ENCODE results near the gene CCDC85C. TPM values are rescaled to one million over a fixed set of nuclear protein-coding genes. Genes with fewer than 3 reads are reported as not detected.
A peak's percentile ranks its signal among the peaks of the same experiment; 100 is the strongest.

CCDC85C gene
- total RNA-seq, 1 donor from 2014 or later = 25.0 TPM

DNA sequence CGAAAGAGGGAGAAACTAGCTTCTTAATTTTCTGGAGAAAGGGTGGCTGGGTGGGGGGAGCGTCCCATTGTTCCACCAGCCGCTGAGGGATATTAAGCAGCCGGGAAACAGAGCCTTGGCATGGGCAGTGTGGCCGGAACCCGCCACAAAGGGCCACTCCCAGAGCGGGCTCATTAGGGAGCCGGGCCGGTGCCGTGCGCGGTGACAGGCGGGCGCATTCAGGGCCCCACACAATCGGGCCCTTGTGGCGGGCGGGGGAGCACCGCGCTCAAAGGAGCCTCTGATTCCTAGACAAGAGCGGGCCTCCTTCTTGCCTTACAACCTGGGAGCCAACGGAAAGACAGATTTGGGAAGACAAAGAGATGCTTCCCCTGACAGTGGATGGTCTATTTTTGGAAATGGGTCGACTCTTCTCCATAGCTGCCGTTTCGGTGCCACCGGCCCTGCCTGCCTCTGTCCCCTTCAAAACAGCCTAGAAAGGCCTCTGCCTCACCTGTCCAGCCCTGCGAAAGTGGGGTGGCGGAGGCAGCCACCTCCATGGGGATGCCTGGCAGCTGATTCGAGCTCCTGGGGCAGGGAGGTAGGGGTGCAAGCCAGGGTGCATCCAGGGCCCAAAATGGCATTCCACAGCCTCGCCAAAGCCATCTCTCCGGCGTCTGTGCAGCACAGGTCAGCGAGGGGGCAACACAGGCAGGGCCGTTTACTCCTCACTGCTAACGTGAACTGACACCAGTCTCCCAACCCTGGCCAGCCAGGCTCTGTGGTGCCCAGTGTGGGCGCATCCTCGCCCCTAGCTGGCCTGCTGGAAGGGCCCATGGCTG is 10.9 kb downstream of the CCDC85C start:
- no peak for ATAC-seq
- no peak for DNase-seq (ENCODE audit: low spot score)

DNA sequence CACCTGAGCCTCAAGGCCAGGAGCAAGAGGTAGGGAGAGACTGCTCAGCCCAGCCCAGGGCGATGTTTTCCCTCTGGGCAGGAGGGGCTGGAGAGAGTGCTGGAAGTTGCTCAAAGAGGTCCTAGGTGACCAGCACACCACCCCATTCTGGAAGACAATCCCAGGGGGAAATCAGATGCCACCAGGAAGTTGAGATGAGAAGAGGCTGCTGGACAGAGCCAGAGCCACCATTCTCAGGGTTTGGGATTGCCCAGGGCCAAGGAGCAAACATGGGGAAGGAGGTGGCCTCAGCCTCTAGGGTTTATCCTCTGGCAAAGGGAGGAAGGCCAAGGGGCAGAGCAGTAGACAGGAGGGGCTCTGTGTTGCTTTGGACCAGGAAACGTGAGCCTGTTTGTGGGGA is 11.6 kb downstream of the CCDC85C start:
- no peak for DNase-seq (ENCODE audit: low spot score)
- ATAC-seq = no peak

DNA sequence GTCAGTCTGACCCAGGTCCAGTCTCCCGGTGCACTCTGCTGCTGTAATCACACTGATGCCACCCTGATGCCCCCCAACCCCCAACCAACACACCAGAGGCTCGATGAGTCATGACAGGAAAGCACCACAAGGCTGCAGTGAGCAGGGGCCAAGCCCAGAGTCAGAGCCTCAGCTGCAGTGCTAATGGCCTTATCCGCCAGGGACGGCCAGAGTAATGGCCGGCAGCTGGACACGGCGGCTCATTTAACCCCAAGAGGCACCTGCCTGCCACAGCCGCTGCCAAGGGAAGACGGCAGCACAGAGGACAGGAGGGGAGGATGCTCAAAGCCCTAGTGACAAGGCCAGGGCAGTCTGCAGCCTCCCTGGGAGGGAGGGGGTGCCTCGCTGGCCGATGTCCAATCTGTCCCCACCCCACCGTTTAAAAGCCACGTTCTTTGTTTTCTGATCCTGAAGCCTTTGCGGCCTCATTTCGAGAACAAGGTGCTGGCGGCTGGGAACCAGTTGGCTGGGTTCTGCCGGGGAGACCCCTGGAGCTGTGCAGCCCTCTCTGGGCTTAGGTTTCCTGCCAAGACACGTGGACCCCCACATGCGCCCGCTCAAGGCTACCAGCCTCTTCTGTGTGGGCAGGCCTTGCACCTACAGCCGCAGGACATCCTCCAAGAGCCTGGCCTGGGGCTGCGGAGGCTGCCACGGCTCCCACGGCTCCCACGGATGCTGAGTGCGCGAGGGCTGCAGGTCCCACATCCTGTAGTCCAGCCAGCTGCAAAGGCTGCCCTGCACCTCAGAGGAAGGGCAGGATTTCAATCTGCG is 13.1 kb downstream of the CCDC85C start:
- DNase-seq (ENCODE audit: low spot score) = no peak

DNA sequence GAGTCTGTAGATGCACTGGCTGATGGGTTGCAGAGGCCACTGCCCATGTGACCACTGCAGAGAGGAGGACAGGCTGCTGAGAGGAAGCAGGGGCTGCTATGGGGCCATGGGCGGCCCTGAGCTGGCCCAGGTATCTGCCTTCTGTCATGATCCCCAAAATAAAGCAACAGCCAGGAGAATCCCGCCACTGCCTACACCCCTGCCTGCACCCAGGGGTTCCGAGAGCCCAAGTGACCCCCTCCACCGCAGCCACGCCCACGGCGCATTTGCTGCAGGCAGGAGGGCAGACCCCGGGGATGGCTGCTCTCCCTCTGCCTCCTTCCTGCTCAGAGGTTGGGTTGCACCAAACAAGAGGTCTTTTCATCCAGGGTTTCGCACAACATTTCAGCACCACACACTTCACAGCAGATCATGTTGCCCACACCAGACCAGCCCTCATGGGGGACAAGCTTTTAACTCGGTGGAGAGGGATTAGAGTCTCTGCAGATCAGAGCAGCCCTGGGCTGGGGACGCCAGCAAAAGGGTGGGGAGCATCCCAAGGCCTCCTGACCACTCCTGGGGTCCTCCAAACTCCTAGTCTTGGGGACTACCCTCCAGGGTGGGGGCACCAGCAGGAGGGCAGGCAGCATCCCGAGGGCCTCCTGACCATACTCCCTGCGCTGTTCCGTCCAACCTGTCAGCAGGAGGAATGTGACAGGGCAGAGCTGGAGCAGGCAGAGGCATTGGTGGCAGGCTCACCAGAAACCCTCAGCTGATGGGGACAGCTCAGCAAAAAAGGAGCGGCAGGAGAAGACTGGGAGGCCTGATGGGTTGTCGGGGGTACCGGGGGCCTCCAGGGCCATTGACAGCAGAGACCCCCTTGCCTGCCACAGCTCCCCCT is 14.1 kb downstream of the CCDC85C start:
- no peak for ATAC-seq
- DNase-seq (ENCODE audit: low spot score) = no peak

More for the DNA sequence above, 13.1 kb downstream of the CCDC85C start:
- ATAC-seq = no peak

DNA sequence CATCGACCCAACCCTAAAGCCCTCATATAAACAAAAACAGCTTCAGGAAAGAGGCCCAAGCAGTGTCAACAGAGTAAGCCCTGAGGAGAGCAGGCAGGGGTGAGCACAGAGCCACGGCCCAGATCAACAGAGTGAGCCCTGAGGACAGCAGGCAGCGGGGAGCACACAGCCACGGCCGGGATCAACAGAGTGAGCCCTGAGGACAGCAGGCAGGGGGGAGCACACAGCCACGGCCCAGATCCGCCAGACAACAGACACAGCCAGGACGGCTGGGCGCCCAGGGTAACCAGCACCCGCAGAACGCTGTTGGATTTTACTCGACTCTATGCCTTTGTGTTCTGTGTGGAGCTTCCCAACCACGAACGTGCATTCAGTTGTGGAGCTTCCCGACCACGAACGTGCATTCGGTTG is 15.0 kb downstream of the CCDC85C start:
- ATAC-seq (peak; percentile 12), DNase-seq (ENCODE audit: low spot score) (no peak)

DNA sequence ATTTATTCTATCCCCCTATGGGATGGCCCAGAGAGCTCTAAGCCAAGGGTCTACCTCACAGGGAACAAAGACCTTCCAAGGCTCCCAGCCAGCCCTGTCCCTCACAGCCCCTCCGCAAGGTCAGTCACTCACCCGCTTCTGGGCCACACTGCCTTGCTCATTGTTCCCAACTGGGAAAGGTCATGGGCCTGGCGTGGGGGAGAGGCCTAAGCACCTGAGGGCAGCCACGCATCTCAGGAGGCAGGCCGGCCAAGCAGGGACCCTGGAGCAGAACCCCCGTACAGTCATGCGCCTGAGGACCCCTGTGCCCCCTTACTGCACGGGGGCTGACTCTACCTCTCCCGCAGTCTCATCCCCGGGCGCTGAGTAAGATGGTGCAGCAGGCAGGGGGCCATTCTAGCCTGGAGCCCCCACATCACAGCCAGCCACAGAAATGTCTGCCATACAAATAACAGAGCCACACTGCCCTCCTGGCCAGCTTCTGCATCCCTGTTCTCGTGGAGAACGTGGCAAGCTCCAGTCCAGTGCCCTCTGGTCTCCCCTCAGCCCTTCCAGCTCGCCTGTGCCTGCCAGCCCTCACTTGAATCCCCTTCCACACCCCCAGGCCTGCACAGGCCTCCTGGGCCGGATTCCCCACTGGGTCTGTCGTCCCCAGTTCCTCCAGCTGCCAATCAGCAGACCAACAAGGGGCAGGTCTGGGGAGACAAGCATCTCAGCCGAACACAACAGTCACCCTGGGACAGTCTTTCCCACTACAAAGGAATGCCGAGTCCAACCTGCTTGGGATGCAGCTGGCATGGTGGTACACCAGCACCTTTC is 16.3 kb downstream of the CCDC85C start:
- ATAC-seq = no peak
- no peak for DNase-seq (ENCODE audit: low spot score)

DNA sequence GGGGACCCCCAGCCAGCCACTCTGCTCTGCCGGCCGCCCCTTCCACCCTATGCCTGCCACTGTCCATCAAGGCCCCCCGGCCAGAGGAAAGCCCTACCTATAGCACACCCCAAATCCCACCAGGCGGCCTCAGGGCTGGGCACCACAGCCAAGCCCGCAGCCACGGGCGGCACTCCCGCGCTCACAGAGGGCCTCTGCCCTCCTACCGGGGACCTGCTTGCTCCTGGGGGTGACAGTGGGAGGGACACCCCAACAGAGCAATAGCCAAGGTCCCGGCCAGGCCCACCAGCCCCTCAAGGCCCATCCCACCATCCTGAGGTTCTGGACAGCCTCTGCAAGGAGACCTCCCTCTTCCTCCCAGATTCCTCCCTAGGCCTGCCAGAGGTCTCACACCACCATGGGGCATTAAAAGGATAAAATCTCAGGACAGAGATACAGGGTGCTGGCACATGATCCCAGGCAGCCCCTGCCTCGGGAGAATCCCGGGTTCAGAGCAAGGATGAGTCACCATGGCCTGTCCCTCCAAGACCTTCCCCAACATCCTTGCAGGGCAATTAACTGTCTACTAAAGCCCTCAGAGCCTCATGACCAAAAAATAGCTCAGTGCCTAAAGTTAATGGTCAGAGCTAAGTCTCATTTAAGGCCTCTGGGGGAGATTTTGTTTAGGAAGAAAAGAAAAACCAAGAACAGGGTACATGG is 17.1 kb downstream of the CCDC85C start:
- no peak for DNase-seq (ENCODE audit: low spot score)
- no peak for ATAC-seq

DNA sequence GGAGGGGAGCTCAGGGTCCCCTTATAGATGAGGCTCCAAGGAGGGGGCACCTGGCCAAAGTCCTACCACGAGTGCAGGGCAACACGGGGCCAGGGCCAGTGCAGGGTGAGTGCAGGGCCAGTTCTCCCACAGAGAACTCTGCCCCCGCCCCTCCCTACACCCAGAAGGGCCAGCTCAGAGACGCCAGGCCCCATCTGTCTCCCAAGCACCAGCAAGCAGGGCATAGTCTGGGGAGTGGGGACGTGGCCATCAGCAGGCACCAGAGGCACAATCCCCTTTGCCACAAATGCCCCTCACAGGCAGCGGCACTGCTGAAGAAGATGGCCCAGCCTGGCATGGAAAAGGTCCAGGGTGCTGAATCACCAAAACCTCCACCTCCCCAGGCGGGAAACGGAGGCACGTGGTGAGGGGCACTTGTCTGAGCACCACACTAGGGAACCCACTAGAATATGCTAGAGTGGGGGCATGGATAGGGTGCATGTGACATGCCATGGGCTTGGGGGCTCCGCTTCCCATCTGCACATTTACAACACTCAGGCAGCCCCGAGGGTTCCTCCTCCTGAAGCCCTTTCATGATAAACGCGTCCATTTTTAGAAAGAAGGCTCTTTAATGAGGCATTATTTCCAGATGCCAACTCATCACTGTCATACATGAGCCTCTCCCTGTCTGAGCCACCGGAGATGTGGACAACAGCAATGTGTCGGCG is 17.8 kb downstream of the CCDC85C start:
- ATAC-seq (peak; percentile 83), DNase-seq (ENCODE audit: low spot score) (no peak)

DNA sequence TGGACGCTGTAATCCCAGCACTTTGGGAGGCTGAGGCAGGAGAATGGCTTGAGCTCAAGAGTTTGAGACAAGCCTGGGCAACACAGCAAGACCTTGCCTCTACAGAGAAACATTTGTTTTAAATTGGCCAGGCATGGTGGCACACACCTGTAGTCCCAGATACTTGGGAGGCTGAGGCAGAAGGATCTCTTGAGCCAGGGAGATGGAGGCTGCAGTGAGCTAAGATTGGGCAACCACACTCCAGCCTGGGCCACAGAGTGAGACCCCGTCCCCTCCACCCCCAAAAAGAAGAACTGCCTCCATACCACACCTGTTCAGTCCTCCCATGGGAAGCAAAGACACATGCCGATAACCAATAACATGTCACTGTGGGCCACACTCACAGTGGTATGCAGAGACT is 19.2 kb downstream of the CCDC85C start:
- ATAC-seq = no peak
- no peak for DNase-seq (ENCODE audit: low spot score)

DNA sequence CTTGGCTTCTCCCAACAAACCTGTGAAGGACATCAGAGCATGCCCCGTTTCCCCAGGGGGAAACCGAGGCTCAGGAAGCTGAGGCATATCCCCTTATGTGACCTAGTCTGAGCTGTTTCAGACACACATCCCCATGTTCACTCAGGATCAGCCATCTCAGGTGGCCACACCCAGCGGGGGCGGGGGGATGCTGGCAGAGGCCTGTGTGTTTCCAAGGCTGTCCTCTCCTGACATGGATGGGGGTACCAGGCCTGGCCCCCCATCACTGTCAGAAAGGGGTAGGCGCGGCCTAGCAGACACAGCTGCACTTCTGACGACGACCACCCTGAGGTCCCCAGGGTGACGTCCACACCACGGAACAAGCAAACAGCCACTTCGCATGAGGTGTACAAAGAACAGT is 22.1 kb downstream of the CCDC85C start:
- ATAC-seq (no peak), DNase-seq (ENCODE audit: low spot score) (no peak)

DNA sequence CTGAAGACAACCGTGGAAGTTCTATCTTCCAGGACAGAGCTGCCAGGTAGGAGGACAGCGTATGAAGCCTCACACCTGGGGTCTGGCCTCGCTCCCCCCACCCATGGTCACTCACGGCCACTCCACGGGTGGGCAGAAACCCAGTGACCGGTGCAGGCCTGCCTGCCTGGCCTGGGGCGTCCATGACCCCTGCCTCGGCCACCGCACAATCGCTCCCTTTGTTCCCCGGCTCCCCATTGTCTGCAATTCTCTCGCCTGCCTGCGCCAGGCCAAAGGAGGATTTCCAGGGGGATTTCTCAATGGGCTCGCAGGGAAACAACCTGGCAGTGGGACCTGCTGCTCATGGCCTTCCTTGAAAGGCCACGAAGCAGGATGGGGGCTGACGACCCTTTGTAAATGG is 22.6 kb downstream of the CCDC85C start:
- ATAC-seq (no peak), DNase-seq (ENCODE audit: low spot score) (no peak)

DNA sequence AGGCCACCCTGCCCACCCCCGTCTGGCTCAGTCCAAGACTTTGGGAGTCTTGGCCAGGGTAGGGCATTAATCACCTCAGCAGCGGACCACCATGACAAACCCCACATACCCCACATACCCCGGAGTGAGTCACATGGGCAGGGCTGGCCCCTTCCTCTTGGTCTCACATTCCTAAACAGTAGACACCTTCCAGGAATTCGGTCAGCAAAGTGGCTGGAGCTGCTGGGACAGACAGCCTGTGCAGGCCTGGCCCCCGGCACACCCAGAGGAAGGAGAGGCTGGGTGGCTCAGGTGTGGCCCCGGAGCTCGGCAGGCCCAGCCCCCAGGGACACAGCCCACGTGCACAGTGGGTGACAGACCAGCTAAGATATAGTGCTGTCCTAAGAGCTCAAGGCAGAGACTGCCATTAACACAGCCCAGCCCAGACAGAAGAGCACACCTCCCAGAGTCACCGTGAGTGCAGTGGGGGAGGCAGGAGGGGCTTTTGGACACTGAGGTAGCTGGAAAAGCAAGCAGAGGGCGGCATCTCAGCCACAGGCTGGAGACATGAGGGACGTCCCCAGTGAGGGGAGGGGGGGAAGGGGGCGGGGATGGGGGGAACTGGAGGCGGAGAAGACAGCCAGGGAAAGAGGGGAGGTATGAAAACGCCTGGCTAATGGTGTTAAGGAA is 24.0 kb downstream of the CCDC85C start:
- DNase-seq (ENCODE audit: low spot score) (no peak), ATAC-seq (no peak)

DNA sequence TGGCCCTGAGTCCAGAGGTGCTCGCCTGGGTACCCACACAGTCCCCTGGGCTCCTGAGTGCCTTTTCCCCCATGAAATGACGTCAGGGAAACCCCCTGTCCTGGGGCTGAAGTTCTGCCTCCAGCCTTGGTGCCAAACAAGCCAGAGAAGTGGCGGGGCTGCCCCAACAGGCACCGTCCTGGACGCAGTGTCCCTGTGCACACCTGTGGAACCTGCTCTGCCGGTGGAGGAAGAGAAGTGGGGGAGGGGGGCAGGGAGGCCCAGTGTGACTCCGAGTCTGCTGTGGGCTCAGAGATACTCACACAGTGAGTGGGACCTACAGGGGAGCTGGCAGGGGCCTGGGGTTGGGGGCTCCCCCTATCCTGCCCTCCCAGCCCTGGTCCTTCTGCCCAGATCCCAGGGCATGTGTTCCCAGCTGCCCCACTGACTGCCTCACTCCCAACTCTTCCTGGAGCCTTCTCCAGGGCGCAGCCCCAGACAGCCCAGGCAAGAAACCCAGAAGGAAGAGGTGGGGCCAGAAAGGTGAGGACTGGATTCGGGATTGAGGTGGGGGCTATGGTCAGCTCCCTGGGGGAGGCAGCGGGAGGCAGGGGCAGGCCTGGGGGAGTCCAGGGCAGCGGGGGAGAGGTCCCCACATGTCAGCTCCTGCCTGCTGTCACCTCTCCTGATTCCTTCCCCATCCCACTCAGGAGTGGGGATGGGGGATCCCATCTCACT is 24.7 kb downstream of the CCDC85C start:
- DNase-seq (ENCODE audit: low spot score) = no peak
- ATAC-seq = peak; percentile 8

DNA sequence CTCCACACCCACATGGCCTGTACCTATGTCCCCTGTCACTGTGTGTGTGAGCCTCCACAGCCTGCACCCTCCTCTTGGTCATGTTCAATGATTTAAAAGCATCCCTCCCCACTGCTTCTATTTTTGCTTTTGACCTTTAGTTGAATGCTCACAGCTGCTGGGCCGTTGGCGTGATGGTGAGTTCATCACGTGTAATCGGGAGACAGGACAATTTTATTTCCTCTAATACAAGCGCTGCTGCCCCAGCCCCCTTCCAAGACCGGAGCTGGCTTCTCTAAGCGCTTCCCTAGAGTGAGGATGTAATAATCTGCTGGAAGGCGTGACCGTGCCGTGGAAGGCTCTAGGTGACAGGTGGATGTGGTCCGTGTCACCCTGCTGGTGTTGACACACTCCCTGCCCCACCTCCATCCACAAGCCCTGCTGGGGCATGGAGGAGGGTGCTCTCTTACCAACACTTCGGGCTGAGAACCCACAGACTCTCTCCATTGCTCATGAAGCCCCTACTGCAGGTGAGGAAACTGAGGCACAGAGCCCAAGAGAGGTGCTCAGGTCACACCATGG is 25.4 kb downstream of the CCDC85C start:
- DNase-seq (ENCODE audit: low spot score) (no peak), ATAC-seq (no peak)

DNA sequence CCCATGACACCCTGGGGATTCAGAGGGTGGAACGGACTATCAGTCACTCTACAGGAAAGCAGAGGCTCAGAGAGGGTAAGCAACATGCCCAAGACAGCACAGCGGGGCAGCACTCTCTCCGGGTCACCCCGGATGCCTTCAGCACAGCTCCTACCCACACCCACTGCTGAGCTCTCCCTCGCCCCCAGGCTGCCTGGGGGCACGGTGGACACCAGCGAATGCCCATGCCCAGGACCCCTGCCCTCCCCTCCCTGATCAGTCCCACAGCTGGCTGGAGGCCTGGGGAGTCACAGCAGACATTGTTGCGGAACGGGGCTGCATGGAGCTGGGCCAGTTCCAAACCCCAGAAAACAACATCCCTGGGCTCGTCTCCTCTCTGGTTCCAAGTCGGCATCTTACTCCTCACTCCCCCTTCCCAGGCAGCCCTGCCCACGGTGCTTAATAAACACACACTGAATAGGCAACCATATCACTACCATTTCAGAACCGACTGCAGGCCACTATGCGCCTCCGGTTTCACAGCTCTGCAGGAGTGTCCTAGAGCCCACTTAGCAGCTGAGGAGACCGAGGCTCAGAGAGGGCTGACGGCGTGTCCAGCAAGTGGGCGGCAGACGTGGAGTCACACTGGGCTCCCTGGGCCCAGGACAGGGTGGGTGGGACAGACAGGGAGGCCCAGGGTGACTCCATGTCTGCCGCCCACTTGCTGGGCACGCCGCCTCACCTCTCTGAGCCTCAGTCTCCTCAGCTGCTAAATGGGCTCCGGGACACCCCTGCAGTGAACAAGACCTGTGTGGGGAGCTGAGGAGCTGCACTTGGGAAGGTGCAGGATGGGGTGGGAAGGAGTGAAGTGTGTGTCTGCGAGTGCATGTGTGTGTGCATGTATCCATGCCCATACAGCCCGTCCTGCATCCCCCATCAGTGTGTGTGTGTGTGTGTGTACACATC is 27.0 kb downstream of the CCDC85C start:
- ATAC-seq (no peak), DNase-seq (ENCODE audit: low spot score) (no peak)

DNA sequence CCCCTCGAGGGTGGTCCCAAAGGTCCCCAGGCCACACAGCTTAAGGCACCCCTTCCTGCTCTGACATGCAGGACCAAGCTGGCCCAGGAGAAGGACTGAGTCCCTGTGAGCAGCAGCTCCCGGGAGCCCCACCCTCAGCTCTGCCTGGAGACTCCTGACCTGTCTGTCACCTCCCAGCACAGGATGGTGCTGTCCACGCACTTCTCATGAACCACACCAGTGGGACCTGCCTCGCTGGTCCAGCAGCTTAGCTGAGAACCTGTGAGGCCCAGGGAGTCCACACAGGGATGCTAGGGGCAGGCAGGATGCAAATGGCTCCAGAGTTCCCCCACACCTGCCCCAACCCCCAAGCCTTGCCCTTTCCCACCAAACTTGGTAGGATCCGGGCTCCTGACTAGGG is 27.7 kb downstream of the CCDC85C start:
- DNase-seq (ENCODE audit: low spot score) (no peak), ATAC-seq (no peak)

Measured in left lobe of liver (tissue), 2 donors.